NCI-H2081 (cell line): ENCODE data around the gene RBMS3.
"Not testable (repeated sequence)": the region's sequence is repeated elsewhere in the genome, so short reads cannot be mapped to it uniquely, and the experiment has no call there.

Source experiments
- DNase-seq, 2 experiments: peaks; one replicate each; lab custom pipeline; 2025; lab: John Stamatoyannopoulos, UW

Gene RBMS3

DNA sequence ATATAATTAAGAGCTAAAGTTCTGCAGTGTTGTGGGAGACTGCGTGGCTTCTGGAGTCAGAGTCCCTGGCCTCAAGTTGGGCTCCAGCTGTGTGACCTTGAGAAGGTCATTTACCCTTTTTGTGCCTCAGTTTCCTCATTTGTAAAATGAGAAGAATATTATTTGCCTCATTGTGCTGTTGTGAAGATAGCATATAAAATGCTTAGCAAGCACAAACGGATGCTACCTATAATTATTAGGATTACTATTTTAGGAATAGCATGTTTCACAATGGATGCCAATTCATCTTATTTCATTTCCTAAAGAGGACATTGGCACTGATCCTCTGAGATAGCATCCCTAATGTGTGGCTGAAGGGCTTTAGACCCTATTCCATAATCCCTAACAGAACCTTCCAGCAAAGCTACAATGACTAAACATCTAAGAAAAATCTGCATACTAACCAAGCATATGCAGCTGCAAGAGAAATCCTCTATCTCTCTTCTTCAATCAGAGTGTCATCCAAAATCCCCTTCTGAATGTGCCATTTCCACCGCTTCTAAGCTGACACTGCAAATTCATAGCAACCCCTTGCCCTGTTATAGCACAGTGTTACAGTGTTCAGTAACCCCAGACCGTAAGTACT is 148.3 kb downstream of the RBMS3 start:
- no peak for DNase-seq

DNA sequence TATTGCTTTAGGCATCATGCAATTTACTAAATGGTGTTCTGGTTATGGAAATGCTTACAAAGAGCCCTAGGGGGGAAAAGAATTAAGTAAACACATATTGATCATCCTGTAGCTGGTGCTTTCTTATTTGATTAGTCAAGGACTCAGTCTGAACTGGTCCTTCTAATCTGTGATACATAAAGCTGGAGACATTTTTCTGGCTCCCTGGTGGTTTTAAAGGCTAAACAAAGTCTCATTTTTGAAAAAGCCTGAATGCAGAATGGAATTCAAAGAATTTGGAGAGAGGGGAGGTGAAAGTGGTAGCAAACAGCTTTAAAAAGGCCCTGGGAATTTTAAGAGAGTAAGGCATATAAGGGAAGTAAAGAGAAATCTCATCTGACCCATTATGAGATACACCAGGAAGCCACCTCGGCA is 149.7 kb downstream of the RBMS3 start:
- DNase-seq: peak in 1 of 2 experiments; percentile 12

DNA sequence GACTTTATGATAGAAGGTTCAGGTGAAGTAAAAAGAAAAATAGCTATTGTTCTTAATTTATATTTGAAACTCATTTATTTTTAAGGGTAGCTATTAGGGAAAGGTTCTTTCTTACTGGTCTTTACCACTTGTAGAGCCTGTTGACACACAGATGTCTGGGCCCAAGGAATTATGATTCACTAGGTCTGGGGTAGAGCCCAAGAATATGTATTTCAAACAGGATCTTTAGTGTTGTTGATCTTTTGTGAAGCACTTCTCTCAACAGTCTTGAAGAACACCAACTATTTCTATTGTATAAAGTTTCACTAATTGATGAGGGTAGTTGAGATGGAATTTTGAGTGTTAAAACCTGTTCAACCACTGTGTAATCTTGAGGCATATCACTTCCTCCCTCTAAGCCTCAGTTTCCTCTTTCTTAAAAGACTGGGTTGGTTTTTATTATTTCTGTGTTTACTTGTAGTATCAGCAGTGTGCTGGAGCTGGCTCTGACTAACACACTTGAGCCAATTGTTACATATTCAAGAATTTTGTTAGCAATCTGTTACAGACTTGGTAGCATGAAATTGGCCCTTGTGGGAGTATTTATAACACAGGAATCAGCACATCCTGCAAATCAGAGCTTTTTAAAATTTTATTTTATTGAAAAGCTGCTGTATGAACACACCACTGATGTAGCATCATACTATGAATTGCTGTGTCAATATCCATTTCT is 155.9 kb downstream of the RBMS3 start:
- no peak for DNase-seq

DNA sequence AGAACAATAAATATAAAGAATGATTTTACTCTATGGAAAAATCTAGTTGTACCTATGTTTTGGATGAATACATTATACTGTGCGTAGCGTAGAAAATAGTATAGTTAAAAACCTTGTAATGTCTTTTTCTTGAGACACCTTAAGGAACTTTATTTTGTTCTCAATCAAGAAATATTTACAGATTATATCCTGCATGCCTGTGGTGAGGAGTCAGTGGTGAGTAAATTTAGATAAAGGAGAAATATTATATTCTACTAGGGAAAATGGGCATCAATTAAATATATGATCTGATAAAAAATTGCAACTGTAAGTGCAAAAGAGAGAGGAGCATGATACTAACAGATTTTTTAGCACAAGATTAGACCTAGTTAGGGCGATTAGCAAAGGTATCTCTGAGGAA is 157.7 kb downstream of the RBMS3 start:
- no peak for DNase-seq

DNA sequence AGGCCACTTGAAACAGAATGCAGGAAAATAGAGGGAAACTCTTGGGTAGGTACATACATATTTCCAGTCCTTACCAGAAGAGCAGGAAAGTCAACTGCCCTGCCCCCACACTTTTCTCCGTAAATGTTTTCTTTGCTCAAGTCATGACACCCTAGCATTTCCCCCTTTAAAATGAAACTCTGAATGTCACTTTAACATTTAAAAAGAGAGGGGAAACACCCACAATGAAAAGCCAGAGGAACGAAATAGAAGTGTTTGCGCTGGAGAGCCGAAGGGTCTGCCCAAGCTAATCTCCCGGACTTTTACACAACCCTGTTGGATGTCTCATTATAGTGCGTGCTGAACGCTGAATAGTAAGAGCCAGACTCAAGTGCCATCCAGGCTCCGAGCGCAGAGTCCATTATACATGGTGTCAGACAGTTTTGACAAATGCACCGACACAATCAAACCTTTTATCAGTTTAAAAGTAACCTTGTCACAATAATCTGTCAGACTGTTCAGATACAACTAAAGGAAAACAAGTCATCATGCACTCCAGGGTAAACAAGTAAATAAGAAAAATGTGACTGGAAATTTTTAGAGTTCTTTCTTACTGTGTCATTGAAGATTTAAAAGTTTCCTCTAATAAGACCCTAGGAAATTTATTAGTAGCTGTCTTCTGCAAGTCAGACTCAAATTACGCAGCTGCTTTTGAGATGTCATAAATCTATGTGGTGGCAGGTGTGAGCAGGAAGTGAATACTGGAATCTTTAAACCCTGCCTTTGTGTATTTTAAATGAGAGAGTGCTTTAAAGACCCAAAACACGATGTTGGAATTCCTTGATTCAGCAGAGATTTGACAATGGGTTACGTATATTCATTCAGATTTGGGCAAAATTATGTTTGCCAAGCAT is 159.8 kb downstream of the RBMS3 start:
- peak in 1 of 2 experiments; percentile 2 for DNase-seq

DNA sequence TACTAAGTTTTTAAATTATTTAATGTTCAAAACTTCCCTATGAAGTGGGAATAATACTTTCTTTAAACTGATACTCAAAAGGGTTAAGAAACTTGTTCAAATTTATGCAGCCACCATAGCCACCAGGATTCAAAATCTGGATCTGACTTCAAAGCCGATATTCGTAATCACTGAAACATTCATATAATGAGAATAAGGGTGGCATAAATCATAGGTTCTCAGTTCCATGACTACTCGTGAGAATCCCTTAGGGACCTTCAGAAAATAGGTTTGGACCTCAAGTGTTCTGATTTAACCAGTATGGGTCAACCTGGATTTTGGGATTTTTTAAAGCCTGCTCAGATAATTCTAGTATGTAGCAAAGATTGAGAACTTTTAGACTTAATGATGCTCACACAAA is 160.6 kb downstream of the RBMS3 start:
- no peak for DNase-seq

DNA sequence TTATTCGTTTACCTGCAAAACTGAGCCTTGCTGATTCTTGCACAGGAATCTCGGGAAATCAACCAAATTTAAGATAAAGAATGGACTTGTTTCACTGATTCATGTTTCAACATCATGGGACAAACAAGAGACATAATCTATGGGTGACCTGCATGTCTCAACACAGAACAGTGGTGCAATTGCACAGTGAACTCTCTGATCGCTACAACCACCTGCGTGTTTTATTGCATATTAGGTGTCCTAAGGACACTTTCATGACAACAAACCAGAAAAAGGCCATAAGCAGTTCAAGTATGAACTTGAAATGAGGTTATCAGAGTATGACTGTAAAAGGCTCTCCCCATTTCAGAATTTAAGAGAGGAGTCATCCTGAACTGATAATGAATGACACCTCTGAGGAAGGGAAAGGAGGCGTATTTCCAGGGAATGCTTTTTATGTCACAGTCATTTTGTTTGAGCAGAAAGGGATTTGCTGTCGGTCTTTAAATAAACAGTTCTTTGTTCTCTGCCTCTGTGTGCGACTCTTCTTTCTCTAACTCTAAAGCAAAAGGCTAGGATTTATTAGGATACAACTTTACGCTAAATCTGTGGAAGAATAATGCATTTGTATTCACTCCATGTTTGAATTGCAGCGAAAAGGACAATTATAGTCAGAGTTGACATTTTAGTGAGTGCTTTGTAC is 167.2 kb downstream of the RBMS3 start:
- DNase-seq: no peak

DNA sequence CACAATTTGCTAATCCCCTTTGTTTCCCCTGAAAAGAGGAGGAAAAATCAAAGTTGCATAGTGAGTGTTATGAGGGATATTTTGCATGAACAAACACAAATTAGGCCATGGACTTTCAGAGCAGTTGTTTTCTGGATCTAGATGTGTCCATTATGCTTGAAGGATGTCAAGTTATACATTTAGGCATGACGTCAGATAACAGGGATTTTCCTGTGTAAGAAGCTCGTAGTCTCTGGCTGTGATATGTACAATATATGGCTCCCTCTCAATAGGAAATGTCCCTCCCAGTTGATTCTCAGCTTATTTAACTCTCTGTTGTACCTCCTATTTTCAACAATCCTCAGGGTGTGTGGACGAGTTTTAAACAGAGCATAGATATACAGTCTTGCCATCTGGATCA is 171.0 kb downstream of the RBMS3 start:
- no peak for DNase-seq

DNA sequence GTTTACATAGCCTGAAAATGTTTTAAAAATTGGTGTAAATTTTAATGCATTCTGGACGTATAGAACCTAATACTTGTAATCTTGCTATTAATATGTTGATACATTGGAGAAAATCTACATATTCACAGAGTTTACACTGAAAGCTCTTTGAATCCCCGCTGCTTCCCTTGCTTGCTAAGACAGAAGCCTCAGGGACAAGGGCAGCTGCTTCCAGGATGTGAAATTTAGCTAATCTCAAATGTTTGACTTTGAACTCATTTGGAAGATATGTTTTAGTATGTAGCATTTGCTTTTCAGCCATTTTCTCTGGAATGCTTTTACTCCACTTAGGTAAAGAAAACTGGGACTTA is 172.0 kb downstream of the RBMS3 start:
- no peak for DNase-seq

DNA sequence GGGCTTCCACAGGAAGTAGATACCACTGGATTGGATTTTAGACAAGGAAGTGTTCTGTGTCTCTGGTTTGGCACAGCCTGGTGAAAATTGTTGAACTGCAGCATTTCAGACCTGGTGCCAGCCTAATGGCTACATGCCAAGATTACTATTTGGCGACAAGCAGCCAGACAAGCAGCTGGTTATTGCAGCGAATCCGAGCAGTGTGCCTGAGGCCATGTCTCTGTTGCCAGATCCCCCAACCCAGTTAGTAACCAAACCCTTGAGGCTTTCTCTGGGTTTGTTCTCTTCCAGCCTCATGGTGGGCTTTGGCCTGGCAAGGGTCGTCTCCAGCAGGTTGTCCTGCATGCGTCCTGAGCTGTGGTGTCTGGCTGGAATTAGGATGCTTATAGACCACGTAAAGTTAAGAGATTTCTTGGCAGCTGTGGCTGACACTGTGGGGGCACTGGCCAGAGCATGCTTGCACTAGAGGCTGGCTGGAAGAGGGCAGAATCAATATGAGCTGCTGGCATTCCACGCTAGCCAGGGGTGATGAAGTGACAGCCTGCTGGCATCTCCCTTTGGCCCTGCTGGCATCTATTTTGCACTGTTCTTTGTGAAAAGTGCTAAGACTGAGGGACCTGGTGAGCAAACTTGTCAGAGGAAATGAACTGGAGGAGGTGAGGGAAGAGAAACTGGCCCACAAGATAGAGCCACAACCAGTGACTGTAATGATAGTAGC is 172.6 kb downstream of the RBMS3 start:
- peak; percentile 32 to 77 for DNase-seq

DNA sequence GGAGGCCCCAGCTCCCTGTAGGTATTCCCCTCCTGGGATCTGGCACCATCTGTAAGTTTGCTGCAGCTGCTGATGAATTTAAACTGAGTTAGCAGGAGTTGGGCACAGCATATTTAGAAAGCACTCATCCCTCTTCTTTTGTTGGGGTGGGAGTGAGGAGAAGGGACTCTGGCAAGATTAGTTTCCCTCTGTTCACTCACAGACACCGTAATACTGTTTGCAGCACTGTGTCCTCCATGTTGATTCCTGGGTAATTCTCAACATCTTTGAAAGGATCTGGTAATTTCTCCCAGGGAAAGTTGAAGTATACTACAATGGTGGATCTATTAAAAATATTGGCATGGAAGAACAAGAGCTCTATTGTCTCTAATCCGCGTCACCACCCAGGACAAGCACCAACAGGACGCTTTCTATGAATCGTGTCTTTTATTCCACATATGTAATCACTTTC is 173.3 kb downstream of the RBMS3 start:
- DNase-seq: no peak

DNA sequence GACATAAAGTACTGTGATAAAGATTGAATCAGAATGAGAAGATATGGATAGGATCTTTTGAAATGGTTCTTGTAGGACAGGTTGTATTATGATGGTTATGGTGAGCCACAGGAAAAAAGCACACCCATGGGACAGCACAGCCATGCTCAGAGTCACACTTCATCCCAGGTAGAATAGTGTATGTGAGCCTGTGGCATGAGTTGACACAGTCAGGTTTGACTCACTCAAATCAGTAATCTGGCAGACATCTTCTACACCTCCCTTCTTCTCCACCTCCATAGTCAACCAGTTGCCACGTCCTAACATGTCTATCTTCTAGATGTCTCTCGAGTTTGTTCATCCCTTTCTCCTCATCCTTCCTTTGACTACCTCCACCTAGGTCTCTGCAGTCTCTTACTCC is 176.0 kb downstream of the RBMS3 start:
- no peak for DNase-seq

DNA sequence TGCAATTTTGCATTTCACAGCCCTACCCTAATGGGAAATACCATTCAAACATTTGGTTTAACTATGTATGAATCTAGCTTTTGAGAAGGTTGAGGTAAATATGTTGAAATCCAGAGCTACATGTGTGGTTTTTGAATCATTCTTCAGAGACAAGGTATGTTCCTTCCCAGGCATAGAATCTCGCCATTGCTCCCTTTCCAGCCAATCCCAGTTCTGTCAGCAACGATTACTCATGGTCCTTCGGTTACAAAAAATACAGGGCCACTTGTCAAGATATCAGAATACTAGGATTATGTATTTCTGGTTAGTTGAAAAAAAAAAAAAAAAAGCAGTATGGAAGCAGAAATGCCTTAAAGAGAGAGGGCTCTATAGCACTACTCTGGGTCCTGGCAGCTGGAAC is 182.4 kb downstream of the RBMS3 start:
- no peak for DNase-seq

DNA sequence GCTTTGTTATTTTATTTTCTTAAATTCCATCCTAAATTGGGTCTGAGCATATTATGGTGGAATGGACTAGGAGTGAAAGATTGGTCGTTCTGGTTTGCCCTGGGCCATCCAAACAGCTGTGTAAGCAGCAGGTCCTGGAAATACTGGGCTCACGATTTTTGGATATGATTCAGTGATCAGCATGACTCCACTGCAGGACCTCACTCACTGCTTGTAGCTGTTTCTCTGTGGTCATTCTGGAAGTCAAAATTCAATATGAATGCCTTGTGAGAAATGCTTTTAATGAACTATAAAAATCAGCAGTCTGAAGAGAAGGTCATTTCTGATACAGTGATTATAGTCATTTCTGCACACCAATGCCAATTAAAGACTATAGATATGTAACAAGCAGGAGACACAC is 185.0 kb downstream of the RBMS3 start:
- peak in 1 of 2 experiments; percentile 25 for DNase-seq

DNA sequence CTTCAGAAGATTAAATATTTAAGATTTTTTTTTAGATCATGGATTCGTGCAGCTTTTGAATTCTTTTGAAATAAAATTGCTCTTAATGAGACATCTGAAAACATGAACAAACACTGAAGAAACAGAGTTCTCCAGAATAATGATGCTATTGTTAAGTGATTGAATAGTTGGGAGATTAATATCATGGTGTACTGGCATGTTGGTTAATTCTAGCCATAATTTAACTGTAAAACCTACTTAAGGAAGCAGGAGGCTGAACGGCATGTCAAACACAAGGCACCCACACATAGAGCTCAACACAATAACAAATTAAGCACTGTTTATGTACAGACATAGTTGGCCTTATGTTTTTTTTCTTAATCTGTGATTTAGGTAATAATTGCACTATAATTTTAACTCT is 185.6 kb downstream of the RBMS3 start:
- peak in 1 of 2 experiments; percentile 15 for DNase-seq

DNA sequence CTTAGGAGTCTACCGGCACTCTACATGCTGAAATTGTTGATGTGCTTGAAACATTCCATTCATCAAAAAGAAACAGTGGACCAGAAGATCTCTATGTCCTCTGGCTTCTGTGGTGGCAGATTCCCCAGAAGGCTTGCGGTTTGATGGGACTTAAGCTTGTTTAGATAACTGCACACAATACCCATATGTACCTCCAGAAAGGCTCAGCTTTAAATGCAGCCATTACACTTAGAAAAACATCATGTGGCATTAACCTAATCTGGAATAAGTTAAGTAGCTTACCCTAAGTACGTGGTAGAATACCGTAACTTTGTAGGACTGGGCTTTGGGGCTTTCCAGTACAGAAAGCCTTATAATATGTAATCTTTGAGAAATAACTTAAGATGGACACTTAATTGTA is 187.3 kb downstream of the RBMS3 start:
- no peak for DNase-seq

DNA sequence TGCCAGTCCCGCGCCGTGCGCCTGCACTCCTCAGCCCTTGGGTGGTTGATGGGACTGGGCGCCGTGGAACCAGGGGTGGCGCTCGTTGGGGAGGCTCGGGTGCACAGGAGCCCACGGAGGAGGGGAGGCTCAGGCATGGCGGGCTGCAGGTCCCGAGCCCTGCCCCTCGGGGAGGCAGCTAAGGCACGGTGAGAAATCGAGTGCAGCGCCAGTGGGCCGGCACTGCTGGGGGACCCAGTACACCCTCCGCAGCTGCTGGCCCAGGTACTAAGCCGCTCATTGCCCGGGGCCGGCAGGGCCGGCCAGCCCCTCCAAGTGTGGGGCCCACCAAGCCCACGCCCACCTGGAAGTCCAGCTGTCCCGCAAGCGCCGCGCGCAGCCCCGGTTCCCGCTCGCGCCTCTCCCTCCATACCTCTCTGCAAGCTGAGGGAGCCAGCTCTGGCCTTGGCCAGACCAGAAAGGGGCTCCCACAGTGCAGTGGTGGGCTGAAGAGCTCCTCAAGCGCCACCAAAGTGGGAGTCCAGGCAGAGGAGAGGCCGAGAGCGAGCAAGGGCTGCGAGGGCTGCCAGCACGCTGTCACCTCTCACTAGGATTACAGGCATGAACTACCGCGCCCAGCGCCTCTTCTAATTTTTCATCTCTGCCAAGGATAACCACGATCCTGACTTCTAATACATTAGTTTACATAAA is 192.8 kb downstream of the RBMS3 start:
- not testable (repeated sequence) for DNase-seq

DNA sequence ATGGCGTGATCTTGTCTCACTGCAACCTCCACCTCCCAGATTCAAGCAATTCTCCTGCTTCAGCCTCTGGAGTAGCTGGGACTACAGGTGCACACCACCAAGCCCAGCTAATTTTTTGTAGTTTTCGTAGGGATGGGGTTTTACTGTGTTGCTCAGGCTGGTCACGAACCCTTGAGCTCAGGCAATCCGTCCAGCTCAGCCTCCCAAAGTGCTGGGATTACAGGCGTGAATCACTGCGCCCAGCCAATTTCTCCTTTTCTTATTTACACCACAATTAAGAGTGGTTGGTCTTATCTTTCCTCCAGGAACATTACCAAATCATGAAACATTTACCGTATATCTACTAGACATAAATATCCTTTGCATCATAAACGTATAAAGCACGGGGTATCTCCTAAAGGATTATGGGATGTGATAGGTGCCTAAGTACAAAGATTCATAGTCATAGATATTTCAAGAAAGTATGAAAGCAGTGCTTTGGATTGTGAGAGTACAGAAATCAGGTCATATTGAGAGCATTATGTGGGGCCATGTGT is 194.5 kb downstream of the RBMS3 start:
- DNase-seq: no peak

DNA sequence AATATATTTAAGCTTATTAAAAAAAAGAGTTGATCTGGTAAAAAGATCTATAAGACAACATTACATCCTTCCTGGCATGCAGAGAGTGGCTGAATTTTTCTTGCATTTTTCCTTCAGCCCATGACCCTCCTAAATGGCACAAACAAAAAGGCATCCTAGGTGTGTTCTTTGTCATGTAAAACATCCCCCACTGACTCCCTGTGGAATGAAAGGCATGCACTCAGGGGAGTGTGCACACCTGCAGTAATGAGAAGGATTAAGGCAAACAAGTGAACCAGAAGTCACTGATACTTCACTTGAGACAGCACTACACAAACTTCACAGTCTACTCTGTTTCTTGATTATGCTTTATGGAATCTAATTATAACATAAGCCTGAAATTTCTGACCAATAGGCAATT is 195.0 kb downstream of the RBMS3 start:
- DNase-seq: no peak

DNA sequence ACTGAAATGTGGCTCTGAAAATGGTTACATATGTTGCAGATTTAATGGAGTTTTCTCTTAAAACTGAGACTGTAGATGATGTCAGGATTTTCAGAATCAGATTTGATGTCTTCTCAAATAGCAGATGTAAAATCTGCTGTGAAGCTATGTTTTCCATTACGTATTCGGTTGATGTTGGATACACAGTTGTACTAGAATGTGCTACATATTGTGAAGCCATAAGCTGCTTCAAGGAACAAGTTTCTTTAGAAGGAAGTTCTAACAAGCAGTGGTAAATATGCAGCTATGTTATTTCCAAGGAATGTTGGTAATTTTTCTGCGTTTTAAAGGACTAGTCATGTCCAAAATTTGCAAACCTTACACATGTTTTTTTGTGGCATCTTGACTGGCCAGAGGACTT is 197.7 kb downstream of the RBMS3 start:
- DNase-seq: no peak

DNA sequence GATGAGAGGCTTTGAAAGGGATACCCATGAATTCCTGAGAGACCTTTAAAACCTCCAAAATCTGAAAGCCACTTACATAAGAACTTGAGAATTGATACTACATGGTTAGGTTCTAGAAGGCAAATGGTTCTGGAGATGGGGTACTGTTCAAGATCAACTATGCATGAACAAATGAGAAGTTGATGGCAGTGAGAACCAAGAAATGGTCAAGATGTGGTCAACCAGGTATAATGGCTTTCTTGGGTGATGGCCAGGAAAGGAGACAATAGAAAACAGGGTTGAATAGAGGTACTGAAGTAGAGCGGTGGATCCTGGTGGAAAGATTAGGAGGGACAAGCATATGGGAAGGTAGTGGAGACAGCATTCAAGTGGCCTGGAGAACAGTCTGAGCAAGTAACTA is 200.4 kb downstream of the RBMS3 start:
- no peak for DNase-seq
